ENCODE measurements around the gene GDE1.

DNA sequence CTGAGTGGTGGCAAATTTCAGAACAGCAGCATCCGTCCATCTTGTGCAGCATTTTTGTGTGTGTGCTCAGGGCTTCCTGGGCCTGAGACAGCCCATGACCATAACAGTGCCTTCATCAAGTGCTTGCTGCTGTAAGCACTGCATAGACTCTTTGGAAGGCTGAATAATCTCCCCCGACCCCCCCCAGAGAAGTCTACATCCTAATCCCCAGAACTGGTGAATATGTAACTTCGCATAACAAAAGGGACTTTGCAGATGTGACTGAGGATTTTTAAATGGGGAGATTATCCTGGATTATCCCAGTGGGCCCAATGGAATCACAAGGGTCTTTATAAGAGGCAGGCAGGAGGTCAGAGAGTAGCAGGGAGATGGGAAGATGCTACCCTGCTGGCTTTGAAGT, 53.6 kb downstream of the GDE1 start:
- TF ChIP-seq TAF1 (IDR thresholded peaks at IDR 0.05; ENCODE audit: low read depth, low read length) (no peak), POLR2AphosphoS5 (IDR thresholded peaks at IDR 0.05; ENCODE audit: low read depth, low read length) (no peak), POLR2A (IDR thresholded peaks at IDR 0.05; ENCODE audit: low read depth, low read length) (no peak), PAX5 (IDR thresholded peaks at IDR 0.05; ENCODE audit: insufficient read depth, low read length, severe bottlenecking) (no peak), POU2F2 (IDR thresholded peaks at IDR 0.05; ENCODE audit: low read depth, low read length) (no peak)

All from GM12891 (cell line).